ENCODE data around the gene TUBGCP6.

TUBGCP6 gene

GRCh38 chr22:50222508-50222907 is 22.3 kb downstream of the TUBGCP6 start:
- H3K27me3 ChIP-seq: no peaks in the 10 kb centered on the region
- no peak for TF ChIP-seq CTCF (IDR thresholded peaks at IDR 0.05; ENCODE audit: low read depth, low read length)
- no peak overlapping the region for H3K4me3 ChIP-seq (ENCODE audit: low read depth, low read length)
- H3K4me1 ChIP-seq: peaks cover 9% of the 10 kb centered on the region; the same call in 1 of the 2 replicates
- no peaks in the 10 kb centered on the region for H3K9me3 ChIP-seq
- H3K36me3 ChIP-seq: peaks cover 64% of the 10 kb centered on the region
- no peak for DNase-seq

GRCh38 chr22:50221410-50222300 is 23.2 kb downstream of the TUBGCP6 start:
- no peak overlapping the region for H3K4me3 ChIP-seq (ENCODE audit: low read depth, low read length)
- TF ChIP-seq CTCF (IDR thresholded peaks at IDR 0.05; ENCODE audit: low read depth, low read length): no peak
- H3K36me3 ChIP-seq: peaks cover 71% of the 10 kb centered on the region
- H3K27me3 ChIP-seq: no peaks in the 10 kb centered on the region
- no peaks in the 10 kb centered on the region for H3K9me3 ChIP-seq
- H3K4me1 ChIP-seq: peaks cover 9% of the 10 kb centered on the region; the same call in 1 of the 2 replicates
- no peak for DNase-seq

- Histone ChIP-seq H3K9me3 (no peaks in the 10 kb centered on the region), H3K36me3 (peaks cover 75% of the 10 kb centered on the region), H3K4me3 (ENCODE audit: low read depth, low read length) (no peak overlapping the region), H3K27me3 (no peaks in the 10 kb centered on the region), H3K4me1 (peaks cover 9% of the 10 kb centered on the region; the same call in 1 of the 2 replicates)
- no peak for DNase-seq
- TF ChIP-seq CTCF (IDR thresholded peaks at IDR 0.05; ENCODE audit: low read depth, low read length): no peak
Observed at GRCh38 chr22:50220603-50221409, 24.0 kb downstream of the TUBGCP6 start.

- DNase-seq: no peak
- Histone ChIP-seq H3K4me3 (ENCODE audit: low read depth, low read length) (no peak overlapping the region), H3K4me1 (peaks cover 9% of the 10 kb centered on the region; the same call in 1 of the 2 replicates), H3K36me3 (peaks cover 80% of the 10 kb centered on the region), H3K27me3 (no peaks in the 10 kb centered on the region), H3K9me3 (no peaks in the 10 kb centered on the region)
- TF ChIP-seq CTCF (IDR thresholded peaks at IDR 0.05; ENCODE audit: low read depth, low read length): no peak
Observed at GRCh38 chr22:50219800-50220602, 24.8 kb downstream of the TUBGCP6 start.

- no peak overlapping the region for H3K4me3 ChIP-seq (ENCODE audit: low read depth, low read length)
- no peaks in the 10 kb centered on the region for H3K9me3 ChIP-seq
- TF ChIP-seq CTCF (IDR thresholded peaks at IDR 0.05; ENCODE audit: low read depth, low read length): no peak
- H3K27me3 ChIP-seq: no peaks in the 10 kb centered on the region
- DNase-seq: peak; percentile 86
- peaks cover 9% of the 10 kb centered on the region; the same call in 1 of the 2 replicates for H3K4me1 ChIP-seq
- H3K36me3 ChIP-seq: peaks cover 79% of the 10 kb centered on the region
Observed at GRCh38 chr22:50218996-50219727, 25.7 kb downstream of the TUBGCP6 start.

All from BE2C (cell line).